Natural killer cell (primary cell): ENCODE data around the gene WNT16. TPM values are rescaled to one million over a fixed set of nuclear protein-coding genes. Genes with fewer than 3 reads are reported as not detected.

Experiments used
- ATAC-seq, 3 donors: fragments of 150-1000 bp in 2 of 3; fragments of 200-7000 bp in 1 of 3; cut with Tn5 transposase; 1 replicate in 1 of 3; 2 replicates in 2 of 3; pipeline ENCODE4 v1.10.0; 2021; ENCODE audit warnings: mild to moderate bottlenecking in 2 of 3, moderate library complexity in 2 of 3
- DNase-seq, 2 donors: peaks; one replicate each; pipeline versions ENCODE4 v3.0.0 to v3.0.0-alpha.2; 2013 to 2021; ENCODE audit warnings: mixed read lengths in 1 of 2
- H3K27ac ChIP-seq: one replicate; pipeline ENCODE4 v1.5.1; 2013; ENCODE audit warnings: mild to moderate bottlenecking, low read length
- H3K27me3 ChIP-seq: one replicate; pipeline ENCODE4 v1.6.1; 2013; ENCODE audit warnings: low read length; ENCODE audit not compliant: control insufficient read depth, insufficient read depth
- H3K36me3 ChIP-seq: one replicate; pipeline ENCODE4 v1.6.1; 2013; ENCODE audit warnings: low read length; ENCODE audit not compliant: control insufficient read depth, insufficient read depth
- H3K4me1 ChIP-seq: one replicate; pipeline ENCODE4 v1.6.1; 2013; ENCODE audit warnings: low read length; ENCODE audit not compliant: control insufficient read depth, insufficient read depth
- H3K4me3 ChIP-seq: one replicate; pipeline ENCODE4 v1.5.1; 2013; ENCODE audit warnings: low read length
- H3K9me3 ChIP-seq: one replicate; pipeline ENCODE4 v1.6.1; 2013; ENCODE audit warnings: low read length; ENCODE audit not compliant: control insufficient read depth, insufficient read depth
- H3K27ac Mint-ChIP-seq, 2 donors: one replicate each; pipeline ENCODE4 v1.8.0; 2022; ENCODE audit warnings: mild to moderate bottlenecking in 2 of 2, mixed read lengths in 2 of 2, moderate library complexity in 1 of 2
- H3K27me3 Mint-ChIP-seq, 2 donors: one replicate each; pipeline ENCODE4 v1.8.0; 2022; ENCODE audit warnings: low read depth in 2 of 2, mixed read lengths in 2 of 2
- H3K36me3 Mint-ChIP-seq: one replicate; pipeline ENCODE4 v1.8.0; 2022; ENCODE audit warnings: mixed read lengths
- H3K4me1 Mint-ChIP-seq, 2 donors: one replicate each; pipeline ENCODE4 v1.8.0; 2022; ENCODE audit warnings: mixed read lengths in 2 of 2
- H3K4me3 Mint-ChIP-seq: one replicate; pipeline ENCODE4 v1.8.0; 2022; ENCODE audit warnings: mild to moderate bottlenecking, moderate library complexity, mixed read lengths
- H3K9me3 Mint-ChIP-seq, 2 donors: one replicate each; pipeline ENCODE4 v1.8.0; 2022; ENCODE audit warnings: mixed read lengths in 2 of 2
- CTCF ChIP-seq: fragments of 200-600 bp; IDR thresholded peaks from one replicate; pipeline ENCODE4 v1.8.0; 2022; ENCODE audit warnings: antibody characterized with exemption
- WGBS: methylation state at CpG from one replicate; pipeline ENCODE4 v1.1.7; 2013; ENCODE audit warnings: missing lambda C conversion rate; ENCODE audit not compliant: insufficient coverage; 5-methylcytosine and 5-hydroxymethylcytosine counted together
- intact Hi-C: fragments of 100-400 bp; cut with micrococcal nuclease; formaldehyde crosslinking; loops from one replicate; pipeline ENCODE4 v1.14.2; 2022
- total RNA-seq, 4 donors: library from RNA; stranded (reverse); fragments of 120-200 nt in 1 of 4; gene quantifications; one replicate each; pipeline versions ENCODE4 v1.2.3 to v1.2.4, GENCODE V29; 2013 to 2022

WNT16 gene
- total RNA-seq, 3 donors from 2014 or later (not counting 1 experiment from before 2014, with no cell fraction given) = not detected

GRCh38 chr7:121304102-121304658, 24.6 kb upstream of the WNT16 start:
- H3K9me3 Mint-ChIP-seq = no peaks in the 10 kb centered on the region
- H3K36me3 Mint-ChIP-seq = no peaks in the 10 kb centered on the region
- H3K9me3 ChIP-seq = no peaks in the 10 kb centered on the region
- H3K4me1 Mint-ChIP-seq = no peaks in the 10 kb centered on the region
- intact Hi-C loops = no loop called here
- no peak overlapping the region for H3K4me3 Mint-ChIP-seq
- no peak overlapping the region for H3K27ac Mint-ChIP-seq
- DNase-seq = no peak
- peaks cover 7 to 9% of the 10 kb centered on the region in 2 donors for H3K27me3 Mint-ChIP-seq
- no peaks in the 10 kb centered on the region for H3K27me3 ChIP-seq
- H3K4me3 ChIP-seq = no peak overlapping the region
- no peaks in the 10 kb centered on the region for H3K4me1 ChIP-seq
- H3K27ac ChIP-seq = no peak overlapping the region
- H3K36me3 ChIP-seq = no peaks in the 10 kb centered on the region
- 100% methylated on average over 1 of the region's 1 CpG for WGBS
- ATAC-seq = no peak
- no peak for TF ChIP-seq CTCF

- peaks cover 2% of the 10 kb centered on the region for H3K27me3 ChIP-seq
- no peak for TF ChIP-seq CTCF
- H3K4me1 ChIP-seq = no peaks in the 10 kb centered on the region
- H3K9me3 ChIP-seq = no peaks in the 10 kb centered on the region
- Mint-ChIP-seq H3K4me1 (no peaks in the 10 kb centered on the region), H3K4me3 (no peak overlapping the region), H3K27me3 (peaks cover 9 to 10% of the 10 kb centered on the region in 2 donors), H3K36me3 (no peaks in the 10 kb centered on the region), H3K9me3 (no peaks in the 10 kb centered on the region), H3K27ac (no peak overlapping the region)
- 89% methylated on average over 3 of the region's 3 CpGs for WGBS
- no peak for DNase-seq
- ATAC-seq = no peak
- intact Hi-C loops = no loop called here
- H3K27ac ChIP-seq = no peak overlapping the region
- no peaks in the 10 kb centered on the region for H3K36me3 ChIP-seq
- no peak overlapping the region for H3K4me3 ChIP-seq
These were observed 23.7 kb upstream of the WNT16 start for GRCh38 chr7:121305109-121305508.

GRCh38 chr7:121306565-121306964, 22.2 kb upstream of the WNT16 start:
- H3K9me3 ChIP-seq = no peaks in the 10 kb centered on the region
- H3K27me3 ChIP-seq = peaks cover 2% of the 10 kb centered on the region
- no peak overlapping the region for H3K4me3 ChIP-seq
- Mint-ChIP-seq H3K36me3 (no peaks in the 10 kb centered on the region), H3K4me1 (no peaks in the 10 kb centered on the region), H3K27ac (no peak overlapping the region), H3K9me3 (no peaks in the 10 kb centered on the region), H3K27me3 (peaks cover 9 to 18% of the 10 kb centered on the region in 2 donors), H3K4me3 (no peak overlapping the region)
- H3K27ac ChIP-seq = no peak overlapping the region
- intact Hi-C loops = no loop called here
- no peak for TF ChIP-seq CTCF
- ATAC-seq = no peak
- 42% methylated on average over 3 of the region's 3 CpGs for WGBS
- H3K36me3 ChIP-seq = no peaks in the 10 kb centered on the region
- no peaks in the 10 kb centered on the region for H3K4me1 ChIP-seq
- no peak for DNase-seq

- no peak overlapping the region for H3K27ac ChIP-seq
- no peak for TF ChIP-seq CTCF
- H3K4me1 ChIP-seq = no peaks in the 10 kb centered on the region
- DNase-seq (no peak), ATAC-seq (no peak)
- no peak overlapping the region for H3K4me3 Mint-ChIP-seq
- H3K4me3 ChIP-seq = no peak overlapping the region
- intact Hi-C loops = no loop called here
- peaks cover 9 to 18% of the 10 kb centered on the region in 2 donors for H3K27me3 Mint-ChIP-seq
- 60% methylated on average over 4 of the region's 4 CpGs for WGBS
- no peaks in the 10 kb centered on the region for H3K36me3 ChIP-seq
- peaks cover 2% of the 10 kb centered on the region for H3K27me3 ChIP-seq
- no peaks in the 10 kb centered on the region for H3K9me3 ChIP-seq
- H3K27ac Mint-ChIP-seq = no peak overlapping the region
- H3K9me3 Mint-ChIP-seq = no peaks in the 10 kb centered on the region
- H3K36me3 Mint-ChIP-seq = no peaks in the 10 kb centered on the region
- H3K4me1 Mint-ChIP-seq = no peaks in the 10 kb centered on the region
These were observed 21.7 kb upstream of the WNT16 start for GRCh38 chr7:121307021-121307574.
